CD4-positive, CD25-positive, alpha-beta regulatory T cell (primary cell): ENCODE measurements around the gene CACNA2D3. TPM values are rescaled to one million over a fixed set of nuclear protein-coding genes. Genes with fewer than 3 reads are reported as not detected.
A peak's percentile ranks its signal among the peaks of the same experiment; 100 is the strongest.

Experiments
- ATAC-seq, 2 donors: fragments of 150-1000 bp; cut with Tn5 transposase; one replicate each; pipeline ENCODE4 v1.10.0; 2021; ENCODE audit warnings: low read depth in 2 of 2, moderate number of reproducible peaks in 2 of 2, moderate library complexity in 1 of 2
- DNase-seq, 3 donors: peaks; one replicate each; pipeline versions ENCODE4 v3.0.0 to v3.0.0-alpha.2; 2012 to 2022; ENCODE audit warnings: mixed read lengths in 1 of 3
- H3K27ac ChIP-seq: one replicate; pipeline ENCODE4 v1.7.0; 2013; ENCODE audit warnings: mild to moderate bottlenecking, low read length; ENCODE audit not compliant: insufficient read depth, poor library complexity, severe bottlenecking
- H3K27me3 ChIP-seq: one replicate; pipeline ENCODE4 v1.7.0; 2013; ENCODE audit warnings: low read length; ENCODE audit not compliant: control insufficient read depth, insufficient read depth
- H3K36me3 ChIP-seq: one replicate; pipeline ENCODE4 v1.7.0; 2013; ENCODE audit warnings: mild to moderate bottlenecking, low read length, moderate library complexity; ENCODE audit not compliant: control insufficient read depth, insufficient read depth
- H3K4me1 ChIP-seq: 2 replicates; pipeline ENCODE4 v1.7.0; 2013; ENCODE audit warnings: mild to moderate bottlenecking, low read length; ENCODE audit not compliant: insufficient read depth, control insufficient read depth, poor library complexity, severe bottlenecking
- H3K4me3 ChIP-seq: one replicate; pipeline ENCODE4 v1.7.0; 2013; ENCODE audit warnings: low read depth, mild to moderate bottlenecking, low read length, moderate library complexity
- H3K9me3 ChIP-seq, 2 experiments: 1 replicate in 1 of 2; 2 replicates in 1 of 2; pipeline ENCODE4 v1.7.0; 2013; ENCODE audit warnings: low read length in 2 of 2, mild to moderate bottlenecking in 1 of 2, moderate library complexity in 1 of 2; ENCODE audit not compliant: control insufficient read depth in 2 of 2
- H3K27ac Mint-ChIP-seq, 3 donors: one replicate each; pipeline ENCODE4 v1.8.0; 2020 to 2022; ENCODE audit warnings: mild to moderate bottlenecking in 3 of 3, mixed read lengths in 3 of 3, moderate library complexity in 2 of 3
- H3K27me3 Mint-ChIP-seq: one replicate; pipeline ENCODE4 v1.8.0; 2022; ENCODE audit warnings: mild to moderate bottlenecking, mixed read lengths
- H3K36me3 Mint-ChIP-seq: one replicate; pipeline ENCODE4 v1.8.0; 2020; ENCODE audit warnings: mixed read lengths
- H3K4me1 Mint-ChIP-seq, 4 donors: one replicate each; pipeline ENCODE4 v1.8.0; 2020 to 2022; ENCODE audit warnings: mixed read lengths in 4 of 4, mild to moderate bottlenecking in 1 of 4
- H3K4me3 Mint-ChIP-seq, 4 donors: one replicate each; pipeline ENCODE4 v1.8.0; 2020 to 2022; ENCODE audit warnings: mild to moderate bottlenecking in 4 of 4, mixed read lengths in 4 of 4, moderate library complexity in 3 of 4
- H3K9me3 Mint-ChIP-seq, 7 donors: one replicate each; pipeline ENCODE4 v1.8.0; 2020 to 2022; ENCODE audit warnings: mixed read lengths in 7 of 7, mild to moderate bottlenecking in 3 of 7, moderate library complexity in 2 of 7
- polyA plus RNA-seq, 4 donors: library from polyadenylated mRNA; unstranded; fragments of 300-500 nt; fragmentation: Illumina TruSeq; gene quantifications; one replicate each; pipeline ENCODE4 v1.2.3, GENCODE V29; 2021
- total RNA-seq: library from RNA; stranded (reverse); gene quantifications from one replicate; pipeline ENCODE4 v1.2.3, GENCODE V29; 2022

CACNA2D3 gene
- total and polyA plus RNA-seq, 5 donors from 2014 or later, result not detected

GRCh38 chr3:54988838-54989630 is 866.7 kb downstream of the CACNA2D3 start:
- no peak for DNase-seq
- no peak overlapping the region for H3K27ac ChIP-seq
- H3K4me3 ChIP-seq, result no peak overlapping the region
- ATAC-seq, result no peak
- Mint-ChIP-seq H3K4me1 (no peaks in the 10 kb centered on the region), H3K36me3 (no peaks in the 10 kb centered on the region), H3K27ac (no peak overlapping the region), H3K27me3 (no peaks in the 10 kb centered on the region), H3K4me3 (no peak overlapping the region), H3K9me3 (peaks cover 2 to 12% (median 6%) of the 10 kb centered on the region in 7 donors)
- H3K27me3 ChIP-seq, result no peaks in the 10 kb centered on the region
- H3K9me3 ChIP-seq, result no peaks in the 10 kb centered on the region
- H3K36me3 ChIP-seq, result no peaks in the 10 kb centered on the region
- no peaks in the 10 kb centered on the region for H3K4me1 ChIP-seq

- Mint-ChIP-seq H3K4me3 (no peak overlapping the region), H3K9me3 (peaks cover 1 to 12% (median 6%) of the 10 kb centered on the region in 7 donors), H3K27ac (no peak overlapping the region), H3K27me3 (no peaks in the 10 kb centered on the region), H3K36me3 (no peaks in the 10 kb centered on the region), H3K4me1 (no peaks in the 10 kb centered on the region)
- H3K9me3 ChIP-seq, result no peaks in the 10 kb centered on the region
- H3K27ac ChIP-seq, result no peak overlapping the region
- DNase-seq (no peak), ATAC-seq (no peak)
- no peaks in the 10 kb centered on the region for H3K4me1 ChIP-seq
- no peak overlapping the region for H3K4me3 ChIP-seq
- H3K27me3 ChIP-seq, result no peaks in the 10 kb centered on the region
- H3K36me3 ChIP-seq, result no peaks in the 10 kb centered on the region
Measured at GRCh38 chr3:54994111-54994513, 871.8 kb downstream of the CACNA2D3 start.

GRCh38 chr3:54999159-54999558 is 876.8 kb downstream of the CACNA2D3 start:
- Mint-ChIP-seq H3K27me3 (peaks cover 4% of the 10 kb centered on the region), H3K4me3 (no peak overlapping the region), H3K4me1 (no peaks in the 10 kb centered on the region), H3K36me3 (no peaks in the 10 kb centered on the region), H3K27ac (no peak overlapping the region), H3K9me3 (peaks cover 0 to 12% (median 4%) of the 10 kb centered on the region in 7 donors)
- Histone ChIP-seq H3K4me1 (no peaks in the 10 kb centered on the region), H3K9me3 (no peaks in the 10 kb centered on the region), H3K27me3 (no peaks in the 10 kb centered on the region), H3K27ac (no peak overlapping the region), H3K36me3 (no peaks in the 10 kb centered on the region), H3K4me3 (no peak overlapping the region)
- no peak for DNase-seq
- ATAC-seq, result no peak

- no peak overlapping the region for H3K4me3 ChIP-seq
- no peaks in the 10 kb centered on the region for H3K27me3 ChIP-seq
- no peaks in the 10 kb centered on the region for H3K4me1 ChIP-seq
- H3K27ac ChIP-seq, result no peak overlapping the region
- H3K27me3 Mint-ChIP-seq, result peaks cover 4% of the 10 kb centered on the region
- ATAC-seq, result no peak
- no peak overlapping the region for H3K27ac Mint-ChIP-seq
- no peaks in the 10 kb centered on the region for H3K36me3 ChIP-seq
- no peaks in the 10 kb centered on the region for H3K9me3 ChIP-seq
- no peak overlapping the region for H3K4me3 Mint-ChIP-seq
- H3K9me3 Mint-ChIP-seq, result peaks cover 0 to 12% (median 4%) of the 10 kb centered on the region in 7 donors
- H3K4me1 Mint-ChIP-seq, result no peaks in the 10 kb centered on the region
- H3K36me3 Mint-ChIP-seq, result no peaks in the 10 kb centered on the region
- DNase-seq, result no peak
Measured at GRCh38 chr3:54999811-55000210, 877.5 kb downstream of the CACNA2D3 start.

GRCh38 chr3:55000546-55000945 is 878.2 kb downstream of the CACNA2D3 start:
- H3K4me1 ChIP-seq, result no peaks in the 10 kb centered on the region

GRCh38 chr3:55000953-55001352 is 878.6 kb downstream of the CACNA2D3 start:
- DNase-seq, result no peak
- Histone ChIP-seq H3K27me3 (no peaks in the 10 kb centered on the region), H3K4me3 (no peak overlapping the region), H3K27ac (no peak overlapping the region), H3K9me3 (no peaks in the 10 kb centered on the region), H3K36me3 (no peaks in the 10 kb centered on the region), H3K4me1 (no peaks in the 10 kb centered on the region)
- no peak for ATAC-seq
- H3K4me3 Mint-ChIP-seq, result no peak overlapping the region
- no peaks in the 10 kb centered on the region for H3K36me3 Mint-ChIP-seq
- peaks cover 4% of the 10 kb centered on the region for H3K27me3 Mint-ChIP-seq
- H3K9me3 Mint-ChIP-seq, result peaks cover 0 to 7% (median 2%) of the 10 kb centered on the region in 7 donors
- no peaks in the 10 kb centered on the region for H3K4me1 Mint-ChIP-seq
- no peak overlapping the region for H3K27ac Mint-ChIP-seq

More at GRCh38 chr3:55000546-55000945, 878.2 kb downstream of the CACNA2D3 start:
- ATAC-seq (no peak), DNase-seq (no peak)
- Mint-ChIP-seq H3K27ac (no peak overlapping the region), H3K4me3 (no peak overlapping the region), H3K9me3 (peaks cover 0 to 11% (median 4%) of the 10 kb centered on the region in 7 donors), H3K36me3 (no peaks in the 10 kb centered on the region), H3K27me3 (peaks cover 4% of the 10 kb centered on the region), H3K4me1 (no peaks in the 10 kb centered on the region)
- no peaks in the 10 kb centered on the region for H3K36me3 ChIP-seq
- H3K27me3 ChIP-seq, result no peaks in the 10 kb centered on the region
- no peak overlapping the region for H3K27ac ChIP-seq
- H3K9me3 ChIP-seq, result no peaks in the 10 kb centered on the region
- H3K4me3 ChIP-seq, result no peak overlapping the region

GRCh38 chr3:55002416-55002930 is 880.1 kb downstream of the CACNA2D3 start:
- no peaks in the 10 kb centered on the region for H3K4me1 Mint-ChIP-seq
- H3K4me1 ChIP-seq, result no peaks in the 10 kb centered on the region
- H3K4me3 ChIP-seq, result no peak overlapping the region
- no peaks in the 10 kb centered on the region for H3K9me3 ChIP-seq
- no peaks in the 10 kb centered on the region for H3K27me3 ChIP-seq
- no peaks in the 10 kb centered on the region for H3K36me3 ChIP-seq
- H3K9me3 Mint-ChIP-seq, result peaks cover 0 to 7% (median 2%) of the 10 kb centered on the region in 7 donors
- H3K4me3 Mint-ChIP-seq, result no peak overlapping the region
- DNase-seq (no peak), ATAC-seq (no peak)
- no peak overlapping the region for H3K27ac ChIP-seq
- peaks cover 4% of the 10 kb centered on the region for H3K27me3 Mint-ChIP-seq
- peak overlapping the region in 1 of 3 donors; percentile 46 for H3K27ac Mint-ChIP-seq
- no peaks in the 10 kb centered on the region for H3K36me3 Mint-ChIP-seq

- no peaks in the 10 kb centered on the region for H3K27me3 ChIP-seq
- DNase-seq, result no peak
- Mint-ChIP-seq H3K4me3 (no peak overlapping the region), H3K36me3 (no peaks in the 10 kb centered on the region), H3K9me3 (peaks cover 0 to 7% (median 2%) of the 10 kb centered on the region in 7 donors), H3K27ac (no peak overlapping the region), H3K4me1 (no peaks in the 10 kb centered on the region), H3K27me3 (peaks cover 4% of the 10 kb centered on the region)
- ATAC-seq, result no peak
- H3K4me3 ChIP-seq, result no peak overlapping the region
- no peaks in the 10 kb centered on the region for H3K4me1 ChIP-seq
- no peaks in the 10 kb centered on the region for H3K36me3 ChIP-seq
- H3K27ac ChIP-seq, result no peak overlapping the region
- no peaks in the 10 kb centered on the region for H3K9me3 ChIP-seq
Measured at GRCh38 chr3:55006244-55006676, 883.9 kb downstream of the CACNA2D3 start.
